GM23338 (cell line): ENCODE data around the gene INPP5A.

Experiments
- EZH2 ChIP-seq: fragments of 200-600 bp; sonication (generic); IDR thresholded peaks from one replicate; pipeline ENCODE4 v1.8.0; 2017; ENCODE audit warnings: antibody characterized with exemption, mild to moderate bottlenecking, low read depth; ENCODE audit not compliant: unreplicated experiment
- EZH2phosphoT487 ChIP-seq: fragments of 200-600 bp; sonication (generic); IDR thresholded peaks from one replicate; pipeline ENCODE4 v1.8.1; 2018; ENCODE audit warnings: antibody characterized with exemption; ENCODE audit not compliant: unreplicated experiment
- POLR2AphosphoS5 ChIP-seq: IDR thresholded peaks from 2 replicates; pipeline ENCODE4 v1.6.1; 2016; ENCODE audit warnings: antibody characterized with exemption, low read depth
- TF ChIP-seq, protein P1 (sequence below), 2 experiments: fragments of 200-600 bp in 1 of 2; sonication (generic) in 1 of 2; conservative IDR thresholded peaks; 2 replicates each; pipeline versions ENCODE4 v1.5.1 to v1.6.1; 2016 to 2017; ENCODE audit warnings: antibody characterized with exemption in 2 of 2, low read depth in 2 of 2, mild to moderate bottlenecking in 2 of 2, moderate library complexity in 1 of 2

DNA sequence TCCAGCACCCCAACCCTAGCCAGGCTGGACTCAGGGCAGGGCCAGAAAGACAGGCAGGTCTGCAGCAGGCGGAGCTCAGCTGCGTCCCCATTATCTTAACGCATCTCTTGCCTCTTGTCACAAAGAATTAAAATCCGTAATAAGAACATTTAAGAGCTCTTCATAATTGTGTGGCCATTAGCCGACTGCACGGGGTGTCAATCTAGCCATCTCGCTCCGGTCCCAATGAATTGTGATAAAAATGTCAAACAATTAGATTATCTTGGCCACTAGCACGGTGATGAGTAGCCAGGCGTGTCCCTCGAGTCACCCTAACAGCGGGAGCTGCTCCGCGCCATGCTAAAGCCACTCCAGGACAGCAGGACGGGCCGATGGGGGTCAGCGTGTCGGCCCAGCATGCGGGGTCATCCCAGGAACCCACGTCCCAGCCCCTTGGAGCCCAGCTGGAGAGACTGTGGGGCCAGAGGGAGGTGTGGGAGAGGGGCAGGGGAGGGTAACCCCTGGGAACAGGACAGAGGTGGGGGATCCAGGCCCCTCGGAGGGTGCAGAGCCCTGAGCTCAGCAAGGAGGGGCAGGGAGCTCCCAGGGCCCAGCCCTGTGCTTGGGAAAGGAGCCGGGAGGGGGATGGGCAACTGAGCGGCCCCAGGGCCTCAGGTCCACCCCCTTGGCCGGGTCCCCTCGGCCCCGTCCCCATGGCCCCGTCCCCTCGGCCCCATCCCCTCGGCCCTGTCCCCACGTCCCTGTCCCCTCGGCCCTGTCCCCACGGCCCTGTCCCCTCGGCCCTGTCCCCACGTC is 266.0 kb downstream of the INPP5A start:
- TF ChIP-seq, protein P1, sequence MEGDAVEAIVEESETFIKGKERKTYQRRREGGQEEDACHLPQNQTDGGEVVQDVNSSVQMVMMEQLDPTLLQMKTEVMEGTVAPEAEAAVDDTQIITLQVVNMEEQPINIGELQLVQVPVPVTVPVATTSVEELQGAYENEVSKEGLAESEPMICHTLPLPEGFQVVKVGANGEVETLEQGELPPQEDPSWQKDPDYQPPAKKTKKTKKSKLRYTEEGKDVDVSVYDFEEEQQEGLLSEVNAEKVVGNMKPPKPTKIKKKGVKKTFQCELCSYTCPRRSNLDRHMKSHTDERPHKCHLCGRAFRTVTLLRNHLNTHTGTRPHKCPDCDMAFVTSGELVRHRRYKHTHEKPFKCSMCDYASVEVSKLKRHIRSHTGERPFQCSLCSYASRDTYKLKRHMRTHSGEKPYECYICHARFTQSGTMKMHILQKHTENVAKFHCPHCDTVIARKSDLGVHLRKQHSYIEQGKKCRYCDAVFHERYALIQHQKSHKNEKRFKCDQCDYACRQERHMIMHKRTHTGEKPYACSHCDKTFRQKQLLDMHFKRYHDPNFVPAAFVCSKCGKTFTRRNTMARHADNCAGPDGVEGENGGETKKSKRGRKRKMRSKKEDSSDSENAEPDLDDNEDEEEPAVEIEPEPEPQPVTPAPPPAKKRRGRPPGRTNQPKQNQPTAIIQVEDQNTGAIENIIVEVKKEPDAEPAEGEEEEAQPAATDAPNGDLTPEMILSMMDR (conservative IDR thresholded peaks at IDR 0.05; ENCODE audit: low read depth in 2 of 2) = no peak
- TF ChIP-seq EZH2 (no peak), POLR2AphosphoS5 (no peak), EZH2phosphoT487 (no peak)
